Left lung (tissue), 14 donors: ENCODE measurements around the gene LBH. TPM values are rescaled to one million over a fixed set of nuclear protein-coding genes. Genes with fewer than 3 reads are reported as not detected.

ENCODE experiments used
- ATAC-seq: fragments of 200-7000 bp; cut with Tn5 transposase; one replicate; pipeline ENCODE4 v1.9.1; 2020; ENCODE audit warnings: moderate library complexity
- DNase-seq, 4 donors: peaks; one replicate each; pipeline ENCODE4 v3.0.0-alpha.2; 2013 to 2020
- H3K27ac ChIP-seq, 2 donors: fragments of 200-600 bp; sonication (generic) in 1 of 2; one replicate each; pipeline versions ENCODE4 v1.5.0 to v1.8.0; 2020 to 2021
- H3K27me3 ChIP-seq, 2 donors: fragments of 200-600 bp; sonication (generic) in 1 of 2; one replicate each; pipeline versions ENCODE4 v1.5.0 to v1.8.0; 2020 to 2021
- H3K36me3 ChIP-seq, 2 donors: fragments of 200-600 bp; sonication (generic) in 1 of 2; one replicate each; pipeline versions ENCODE4 v1.5.0 to v1.8.0; 2020 to 2021
- H3K4me1 ChIP-seq, 2 donors: fragments of 200-600 bp; one replicate each; pipeline ENCODE4 v1.8.0; 2021
- H3K4me3 ChIP-seq, 2 donors: fragments of 200-600 bp; sonication (generic) in 1 of 2; one replicate each; pipeline versions ENCODE4 v1.5.0 to v1.8.0; 2020 to 2021; ENCODE audit warnings: mild to moderate bottlenecking in 1 of 2
- H3K9me3 ChIP-seq, 2 donors: fragments of 200-600 bp; sonication (generic) in 1 of 2; one replicate each; pipeline versions ENCODE4 v1.5.0 to v1.8.0; 2020 to 2021
- intact Hi-C, 2 donors: fragments of 100-400 bp; cut with DNase I; formaldehyde crosslinking; loops; one replicate each; pipeline versions ENCODE4 v1.11.2 to v1.14.2; 2022
- long read RNA-seq, 12 donors: library from polyadenylated mRNA in 2 of 12; unstranded in 2 of 12; transcript quantifications; one replicate each; pipeline ENCODE4 v2.0.0 and lab custom pipeline, GENCODE V29; 2019 to 2026
- polyA plus RNA-seq, 6 donors: library from polyadenylated mRNA; unstranded; fragments of 120-200 nt; gene quantifications; one replicate each; pipeline ENCODE4 v1.2.1, GENCODE V29; 2013; ENCODE audit not compliant: insufficient read length in 6 of 6
- total RNA-seq, 2 donors: library from RNA; stranded (reverse); fragmentation: NEBNext Ultra II Directional; extraction: Animal tissue kit (Norgen Biotek cat#: 25700); gene quantifications; one replicate each; pipeline ENCODE4 v1.2.1, GENCODE V29; 2021
- TF ChIP-seq, protein P1 (sequence below), 2 donors: fragments of 200-600 bp; sonication (generic) in 1 of 2; IDR thresholded peaks; one replicate each; pipeline versions ENCODE4 v1.5.0 to v1.8.0; 2021; ENCODE audit warnings: antibody characterized with exemption in 2 of 2
- donor health status: DM: no; HTN: yes; CAD: no.
- donor health status: DM: no; HTN: no; CAD: no.

Gene LBH
- total RNA-seq = 100 to 1,000 TPM; 119 to 256 TPM
- 100 to 1,000 TPM in 4 of 6 donors, 10 to 100 TPM in 2; 93.6 to 185 (median 118) TPM for polyA plus RNA-seq
- long read RNA-seq, donor 1, transcript LBH-201 (3 exons, 3,095 nt) = major isoform, 94 of 110 reads
- long read RNA-seq, donor 1, partial matches to known transcripts = 12 of 110 reads
- long read RNA-seq, donor 1, other reads (novel, unspliced or antisense) = 0 of 110 reads
- long read RNA-seq, donor 2, transcript LBH-201 (3 exons, 3,095 nt) = major isoform, 63 of 79 reads
- long read RNA-seq, donor 2, partial matches to known transcripts = 11 of 79 reads
- long read RNA-seq, donor 2, other reads (novel, unspliced or antisense) = 0 of 79 reads
- long read RNA-seq, donor 3, transcript LBH-201 (3 exons, 3,095 nt) = major isoform, 48 of 52 reads
- long read RNA-seq, donor 3, partial matches to known transcripts = 0 of 52 reads
- long read RNA-seq, donor 3, other reads (novel, unspliced or antisense) = 0 of 52 reads
- long read RNA-seq, donor 4, transcript LBH-201 (3 exons, 3,095 nt) = major isoform, 34 of 53 reads
- long read RNA-seq, donor 4, partial matches to known transcripts = 3 of 53 reads
- long read RNA-seq, donor 4, other reads (novel, unspliced or antisense) = 15 of 53 reads
- long read RNA-seq, donor 5, transcript LBH-201 (3 exons, 3,095 nt) = major isoform, 50 of 177 reads
- long read RNA-seq, donor 5, partial matches to known transcripts = 120 of 177 reads
- long read RNA-seq, donor 5, other reads (novel, unspliced or antisense) = 0 of 177 reads
- long read RNA-seq, donor 6, transcript LBH-201 (3 exons, 3,095 nt) = major isoform, 67 of 80 reads
- long read RNA-seq, donor 6, partial matches to known transcripts = 9 of 80 reads
- long read RNA-seq, donor 6, other reads (novel, unspliced or antisense) = 0 of 80 reads
- long read RNA-seq, donor 7, transcript LBH-201 (3 exons, 3,095 nt) = major isoform, 37 of 39 reads
- long read RNA-seq, donor 7, partial matches to known transcripts = 0 of 39 reads
- long read RNA-seq, donor 7, other reads (novel, unspliced or antisense) = 0 of 39 reads
- long read RNA-seq, donor 8, transcript LBH-201 (3 exons, 3,095 nt) = major isoform, 72 of 303 reads
- long read RNA-seq, donor 8, partial matches to known transcripts = 229 of 303 reads
- long read RNA-seq, donor 8, other reads (novel, unspliced or antisense) = 0 of 303 reads
- long read RNA-seq, donor 9 = 0 reads
- long read RNA-seq, donor 10, transcript LBH-201 (3 exons, 3,095 nt) = major isoform, 6 of 20 reads
- long read RNA-seq, donor 10, partial matches to known transcripts = 5 of 20 reads
- long read RNA-seq, donor 10, other reads (novel, unspliced or antisense) = 8 of 20 reads
- long read RNA-seq, donor 11, transcript LBH-201 (3 exons, 3,095 nt) = major isoform, 26 of 26 reads
- long read RNA-seq, donor 11, partial matches to known transcripts = 0 of 26 reads
- long read RNA-seq, donor 11, other reads (novel, unspliced or antisense) = 0 of 26 reads
- long read RNA-seq, donor 12, transcript LBH-201 (3 exons, 3,095 nt) = major isoform, 66 of 307 reads
- long read RNA-seq, donor 12, partial matches to known transcripts = 237 of 307 reads
- long read RNA-seq, donor 12, other reads (novel, unspliced or antisense) = 0 of 307 reads

DNA sequence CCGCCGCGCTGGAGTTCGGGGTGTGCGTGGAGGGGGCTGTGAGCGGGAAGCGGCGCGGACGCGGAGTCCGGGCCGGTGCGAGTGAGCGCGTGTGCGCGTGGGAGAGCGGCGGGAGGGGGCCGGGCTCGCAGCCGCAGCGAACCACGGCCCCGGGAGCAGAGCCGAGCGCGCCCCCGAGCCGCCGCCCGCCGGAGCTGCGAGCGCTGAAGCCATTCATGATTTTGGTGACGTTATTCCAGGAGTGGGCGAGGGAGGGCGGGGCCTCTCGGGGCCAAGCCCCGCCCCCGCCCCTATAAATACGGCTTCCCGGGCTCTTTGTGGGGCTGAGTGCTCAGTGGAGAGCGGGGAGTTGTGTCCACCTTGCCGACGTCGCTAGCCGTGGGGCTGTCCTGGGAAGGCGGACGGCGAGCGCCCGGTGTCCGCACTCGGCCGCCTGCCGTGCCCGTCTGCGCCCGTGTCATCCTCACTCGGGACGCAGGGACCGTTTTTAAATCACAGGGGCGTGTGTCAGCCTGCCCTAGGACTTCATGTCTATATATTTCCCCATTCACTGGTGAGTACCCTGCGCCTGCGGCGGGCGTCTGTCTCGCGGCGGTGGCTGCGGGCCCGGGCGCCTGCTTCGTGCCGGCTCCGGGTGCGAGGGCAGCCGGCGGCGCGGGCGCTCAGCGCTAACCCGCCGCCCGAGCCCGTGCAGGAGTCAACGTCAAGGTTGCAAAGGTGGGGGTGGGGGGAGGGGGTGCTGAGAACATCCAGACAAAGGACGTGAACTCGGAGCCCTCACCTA lies at the start of gene LBH:
LBH (plus strand) TSS at position 323 of the 784 bp plus-strand sequence; CDS start at position 528, 205 bp downstream.
- DNase-seq = peak; percentile 84 to 96 (median 90)
- H3K27me3 ChIP-seq = peaks cover 0 to 53% of the 10 kb centered on the region in 2 donors
- peak within 1 kb of the TSS; percentile 68 to 92 for H3K4me3 ChIP-seq
- TF ChIP-seq, protein P1, sequence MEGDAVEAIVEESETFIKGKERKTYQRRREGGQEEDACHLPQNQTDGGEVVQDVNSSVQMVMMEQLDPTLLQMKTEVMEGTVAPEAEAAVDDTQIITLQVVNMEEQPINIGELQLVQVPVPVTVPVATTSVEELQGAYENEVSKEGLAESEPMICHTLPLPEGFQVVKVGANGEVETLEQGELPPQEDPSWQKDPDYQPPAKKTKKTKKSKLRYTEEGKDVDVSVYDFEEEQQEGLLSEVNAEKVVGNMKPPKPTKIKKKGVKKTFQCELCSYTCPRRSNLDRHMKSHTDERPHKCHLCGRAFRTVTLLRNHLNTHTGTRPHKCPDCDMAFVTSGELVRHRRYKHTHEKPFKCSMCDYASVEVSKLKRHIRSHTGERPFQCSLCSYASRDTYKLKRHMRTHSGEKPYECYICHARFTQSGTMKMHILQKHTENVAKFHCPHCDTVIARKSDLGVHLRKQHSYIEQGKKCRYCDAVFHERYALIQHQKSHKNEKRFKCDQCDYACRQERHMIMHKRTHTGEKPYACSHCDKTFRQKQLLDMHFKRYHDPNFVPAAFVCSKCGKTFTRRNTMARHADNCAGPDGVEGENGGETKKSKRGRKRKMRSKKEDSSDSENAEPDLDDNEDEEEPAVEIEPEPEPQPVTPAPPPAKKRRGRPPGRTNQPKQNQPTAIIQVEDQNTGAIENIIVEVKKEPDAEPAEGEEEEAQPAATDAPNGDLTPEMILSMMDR (IDR thresholded peaks at IDR 0.05) = no peak
- no peaks in the 10 kb centered on the region for H3K9me3 ChIP-seq
- H3K27ac ChIP-seq = peak within 1 kb of the TSS; percentile 77 to 92
- peaks cover 0 to 7% of the 10 kb centered on the region in 2 donors for H3K36me3 ChIP-seq
- peaks cover 16 to 48% of the 10 kb centered on the region in 2 donors for H3K4me1 ChIP-seq
- peak; percentile 77 for ATAC-seq
- intact Hi-C loops = loop anchor here in 1 of 2 donors (10.0 kb wide), 1 partner anchor 243 kb away; no protein-coding TSS in a partner anchor

DNA sequence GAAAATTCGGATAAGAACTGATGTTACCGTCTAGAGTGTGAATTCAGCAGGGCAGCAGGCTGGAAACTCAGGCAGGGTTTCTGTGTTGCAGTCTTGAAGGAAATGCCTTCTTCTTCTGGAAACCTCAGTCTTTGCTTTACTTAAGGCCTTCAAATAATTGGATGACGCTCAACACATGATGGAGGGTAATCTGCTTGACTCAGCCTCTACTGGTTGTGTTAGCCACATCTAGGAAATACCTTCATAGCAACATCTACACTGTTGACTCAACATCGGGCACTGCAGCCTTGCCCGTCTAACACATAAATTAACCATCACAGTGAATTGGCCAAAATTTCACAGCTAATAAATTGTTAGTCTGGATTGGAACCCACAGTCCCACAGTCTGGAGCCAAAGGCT lies 47.3 kb upstream of the LBH start:
- intact Hi-C loops = no loop called here
- TF ChIP-seq, protein P1 (IDR thresholded peaks at IDR 0.05) = no peak
- no peaks in the 10 kb centered on the region for H3K27me3 ChIP-seq
- no peaks in the 10 kb centered on the region for H3K9me3 ChIP-seq
- H3K36me3 ChIP-seq = no peaks in the 10 kb centered on the region
- H3K27ac ChIP-seq = no peak overlapping the region
- no peak overlapping the region for H3K4me3 ChIP-seq
- H3K4me1 ChIP-seq = peaks cover 0 to 11% of the 10 kb centered on the region in 2 donors
- no peak for DNase-seq
- no peak for ATAC-seq

DNA sequence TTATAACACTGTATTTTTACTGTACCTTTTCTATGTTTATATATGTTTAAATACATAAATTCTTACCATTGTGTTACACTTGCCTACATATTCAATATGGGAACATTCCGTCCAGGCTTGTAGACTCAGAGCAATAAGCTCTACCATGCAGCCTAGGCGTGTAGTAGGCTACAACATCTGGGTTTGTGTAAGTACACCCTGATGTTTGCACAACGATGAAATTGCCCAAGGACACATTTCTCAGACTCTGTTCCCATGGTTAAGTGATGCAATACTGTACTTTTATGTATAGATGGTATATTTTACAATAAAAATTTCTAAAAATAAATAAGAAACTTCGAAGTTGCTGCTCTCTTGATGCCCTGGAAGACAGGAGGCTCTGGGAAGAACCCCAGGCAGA lies 46.2 kb upstream of the LBH start:
- Histone ChIP-seq H3K4me3 (no peak overlapping the region), H3K27me3 (no peaks in the 10 kb centered on the region), H3K9me3 (no peaks in the 10 kb centered on the region), H3K36me3 (no peaks in the 10 kb centered on the region), H3K4me1 (peaks cover 0 to 7% of the 10 kb centered on the region in 2 donors), H3K27ac (no peak overlapping the region)
- DNase-seq (no peak), ATAC-seq (no peak)
- intact Hi-C loops = no loop called here
- TF ChIP-seq, protein P1 (IDR thresholded peaks at IDR 0.05) = no peak

DNA sequence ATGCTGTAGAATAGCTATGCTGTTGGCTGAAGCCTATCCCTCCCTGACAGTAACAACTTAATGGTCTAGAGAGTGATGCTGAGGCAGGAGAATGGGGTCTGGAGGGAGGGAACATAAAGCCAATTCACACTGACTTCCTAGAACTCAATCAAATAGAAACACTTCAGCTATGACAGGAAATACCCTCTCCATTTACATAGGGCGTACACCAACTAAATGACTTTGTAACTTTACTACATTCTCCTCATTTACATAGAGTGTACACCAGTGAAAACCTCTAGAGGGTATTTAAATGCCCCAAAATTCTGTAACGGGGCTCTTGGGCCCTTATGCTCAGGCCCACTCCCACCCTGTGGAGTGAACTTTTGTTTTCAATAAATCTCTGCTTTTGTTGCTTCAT lies 43.0 kb upstream of the LBH start:
- peaks cover 0 to 7% of the 10 kb centered on the region in 2 donors for H3K4me1 ChIP-seq
- TF ChIP-seq, protein P1 (IDR thresholded peaks at IDR 0.05) = no peak
- ATAC-seq = no peak
- H3K9me3 ChIP-seq = no peaks in the 10 kb centered on the region
- intact Hi-C loops = no loop called here
- DNase-seq = no peak
- no peaks in the 10 kb centered on the region for H3K36me3 ChIP-seq
- no peak overlapping the region for H3K4me3 ChIP-seq
- H3K27ac ChIP-seq = no peak overlapping the region
- H3K27me3 ChIP-seq = no peaks in the 10 kb centered on the region
